Adrenal gland (tissue), 12 donors: Measurements from ENCODE around the gene ASMT. TPM values are rescaled to one million over a fixed set of nuclear protein-coding genes. Genes with fewer than 3 reads are reported as not detected.
"Not testable (repeated sequence)": the region's sequence is repeated elsewhere in the genome, so short reads cannot be mapped to it uniquely, and the experiment has no call there.

Experiments
- DNase-seq, 7 donors: peaks; one replicate each; pipeline ENCODE4 v3.0.0-alpha.2; 2019 to 2020
- H3K27ac ChIP-seq, 5 donors: fragments of 200-600 bp; sonication (generic) in 4 of 5; 1 replicate in 3 of 5; 2 replicates in 2 of 5; pipeline versions ENCODE4 v1.5.1 to v1.8.0; 2016 to 2020; ENCODE audit warnings: mild to moderate bottlenecking in 1 of 5
- H3K27me3 ChIP-seq: fragments of 200-600 bp; 2 replicates; pipeline ENCODE4 v1.8.0; 2021
- H3K36me3 ChIP-seq, 2 donors: fragments of 200-600 bp; replicated peaks in 1 of 2; 1 replicate in 1 of 2; 2 replicates in 1 of 2; pipeline versions ENCODE4 v1.5.1 to v1.8.0; 2018 to 2022
- H3K4me1 ChIP-seq, 2 donors: fragments of 200-600 bp; replicated peaks in 1 of 2; 1 replicate in 1 of 2; 2 replicates in 1 of 2; pipeline versions ENCODE4 v1.5.1 to v1.8.0; 2018 to 2021
- H3K4me3 ChIP-seq, 4 donors: fragments of 200-600 bp; sonication (generic) in 3 of 4; one replicate each; pipeline ENCODE4 v1.5.1; 2016 to 2018
- H3K9me3 ChIP-seq, 3 donors: fragments of 200-600 bp; sonication (generic) in 1 of 3; replicated peaks in 1 of 3; 1 replicate in 2 of 3; 2 replicates in 1 of 3; pipeline versions ENCODE4 v1.5.1 to v1.8.0; 2016 to 2021
- CTCF ChIP-seq, 6 experiments: fragments of 450-650 bp in 4 of 6; fragments of 200-600 bp in 2 of 6; sonication (generic) in 1 of 6; IDR thresholded peaks; 1 replicate in 5 of 6; 2 replicates in 1 of 6; pipeline versions ENCODE4 v1.5.1 to v1.8.0; 2016 to 2021; ENCODE audit warnings: antibody characterized with exemption in 6 of 6, mild to moderate bottlenecking in 2 of 6, moderate library complexity in 1 of 6
- POLR2A ChIP-seq, 2 donors: fragments of 450-650 bp; IDR thresholded peaks; one replicate each; pipeline ENCODE4 v1.6.1; 2017; ENCODE audit warnings: antibody characterized with exemption in 2 of 2, mild to moderate bottlenecking in 2 of 2, moderate library complexity in 1 of 2
- WGBS, 4 donors: extraction: QIAGEN DNeasy Blood & Tissue Kit in 2 of 4; methylation state at CpG; one replicate each; pipeline versions ENCODE4 v1.1.5 to v1.1.7; 2013 to 2017; 5-methylcytosine and 5-hydroxymethylcytosine counted together
- intact Hi-C, 2 donors: fragments of 100-400 bp; cut with DNase I; formaldehyde crosslinking; loops; one replicate each; pipeline versions ENCODE4 v1.14.1 to v1.15.0; 2022 to 2023
- polyA plus RNA-seq, 3 donors: library from polyadenylated mRNA; stranded (reverse); fragments of 200-250 nt in 2 of 3; fragments of 350-450 nt in 1 of 3; fragmentation: Illumina TruSeq in 1 of 3; extraction: RNeasy Lipid Tissue Mini Kit (QIAGEN cat#74804) in 1 of 3; gene quantifications; one replicate each; pipeline ENCODE4 v1.2.3, GENCODE V29; 2013 to 2014
- total RNA-seq, 9 donors: library from RNA; depleted of rRNA in 4 of 9; stranded (reverse); fragments of >200 nt in 4 of 9; fragments of 120-200 nt in 1 of 9; fragmentation: NEBNext Ultra II Directional in 1 of 9; extraction: Animal tissue kit (Norgen Biotek cat#: 25700) in 1 of 9; gene quantifications; one replicate each; pipeline versions ENCODE4 v1.1.0 to v1.2.4, GENCODE V29; 2013 to 2023
- donor health status: healthy with polysubstance abuse.
- donor health status: Bipolar disorder and iron deficiency.
- donor health status: DM: yes; HTN: yes; CAD: no.
- donor health status: DM: no; HTN: no; CAD: no.
- donor health status: DM: no; HTN: no; CAD: no.
- donor health status: DM: yes; HTN: yes; CAD: no.

Gene ASMT
- total and polyA plus RNA-seq, 12 donors, result 0.18 to 6.7 (median 0.74) TPM; not detected in 5

GRCh38 chrX:1610736-1611135, 4.1 kb upstream of the ASMT start:
- 78 to 84% (median 81%) methylated on average over 12 of the region's 12 CpGs for WGBS, 4 donors

GRCh38 chrX:1612641-1613286, 2.1 kb upstream of the ASMT start:
- no peaks in the 10 kb centered on the region for H3K36me3 ChIP-seq
- 70 to 84% (median 81%) methylated on average over 5 of the region's 5 CpGs for WGBS, 4 donors
- no peak overlapping the region for H3K27ac ChIP-seq
- no peak for DNase-seq
- H3K27me3 ChIP-seq, result no peaks in the 10 kb centered on the region
- intact Hi-C loops, result no loop called here
- no peaks in the 10 kb centered on the region for H3K9me3 ChIP-seq
- TF ChIP-seq POLR2A (IDR thresholded peaks at IDR 0.05) (no peak), CTCF (IDR thresholded peaks at IDR 0.05) (no peak)
- H3K4me3 ChIP-seq, result no peak overlapping the region
- H3K4me1 ChIP-seq, result no peaks in the 10 kb centered on the region

More at GRCh38 chrX:1610736-1611135, 4.1 kb upstream of the ASMT start:
- no peak for DNase-seq
- Histone ChIP-seq H3K9me3 (no peaks in the 10 kb centered on the region), H3K27me3 (no peaks in the 10 kb centered on the region), H3K4me1 (no peaks in the 10 kb centered on the region), H3K4me3 (no peak overlapping the region), H3K27ac (no peak overlapping the region), H3K36me3 (no peaks in the 10 kb centered on the region)
- no peak for TF ChIP-seq CTCF (IDR thresholded peaks at IDR 0.05)
- intact Hi-C loops, result no loop called here

GRCh38 chrX:1618689-1619088, 3.8 kb downstream of the ASMT start:
- no peaks in the 10 kb centered on the region for H3K27me3 ChIP-seq
- intact Hi-C loops, result no loop called here
- H3K27ac ChIP-seq, result no peak overlapping the region
- no peaks in the 10 kb centered on the region for H3K4me1 ChIP-seq
- H3K4me3 ChIP-seq, result no peak overlapping the region
- no peaks in the 10 kb centered on the region for H3K36me3 ChIP-seq
- WGBS, 4 donors, result 67 to 72% (median 69%) methylated on average over 4 of the region's 4 CpGs
- no peak for DNase-seq
- no peaks in the 10 kb centered on the region for H3K9me3 ChIP-seq
- no peak for TF ChIP-seq CTCF (IDR thresholded peaks at IDR 0.05)
- TF ChIP-seq POLR2A (IDR thresholded peaks at IDR 0.05), result no peak

- TF ChIP-seq POLR2A (IDR thresholded peaks at IDR 0.05) (no peak), CTCF (IDR thresholded peaks at IDR 0.05) (no peak)
- intact Hi-C loops, result no loop called here
- H3K36me3 ChIP-seq, result no peaks in the 10 kb centered on the region
- no peaks in the 10 kb centered on the region for H3K9me3 ChIP-seq
- no peak overlapping the region for H3K4me3 ChIP-seq
- H3K27ac ChIP-seq, result no peak overlapping the region
- no peak for DNase-seq
- H3K4me1 ChIP-seq, result no peaks in the 10 kb centered on the region
- H3K27me3 ChIP-seq, result no peaks in the 10 kb centered on the region
- WGBS, 4 donors, result 85 to 91% (median 89%) methylated on average over 18 to 21 of the region's 21 CpGs
Measured at GRCh38 chrX:1623691-1624090, 8.8 kb downstream of the ASMT start.

- H3K4me3 ChIP-seq, H3K36me3 ChIP-seq, H3K9me3 ChIP-seq, H3K27me3 ChIP-seq, H3K27ac ChIP-seq, DNase-seq, intact Hi-C loops, H3K4me1 ChIP-seq: not testable (repeated sequence)
- 91 to 93% (median 91%) methylated on average over 11 to 14 of the region's 14 CpGs for WGBS, 4 donors
Measured at GRCh38 chrX:1624158-1624860, 9.4 kb downstream of the ASMT start.

GRCh38 chrX:1624861-1625215, 10.0 kb downstream of the ASMT start:
- intact Hi-C loops, H3K27ac ChIP-seq, H3K4me1 ChIP-seq, H3K9me3 ChIP-seq, H3K36me3 ChIP-seq, H3K4me3 ChIP-seq, DNase-seq, H3K27me3 ChIP-seq: not testable (repeated sequence)
- WGBS, 4 donors, result 93 to 98% (median 96%) methylated on average over 7 of the region's 7 CpGs
